ENCODE results near the gene TIMP3. TPM values are rescaled to one million over a fixed set of nuclear protein-coding genes. Genes with fewer than 3 reads are reported as not detected.

TIMP3 gene
- total RNA-seq, 2 donors from 2014 or later, result 149 to 280 TPM

- Histone ChIP-seq H3K36me3 (replicated peaks in 1 of 2; ENCODE audit: insufficient read depth in 1 of 2, low read depth in 2 of 2) (no peaks in the 10 kb centered on the region), H3K27ac (no peak overlapping the region), H3K27me3 (peaks cover 0 to 3% of the 10 kb centered on the region in 2 donors), H3K4me1 (no peaks in the 10 kb centered on the region), H3K4me3 (no peak overlapping the region), H3K9me3 (no peaks in the 10 kb centered on the region)
- no peak for TF ChIP-seq POLR2A (IDR thresholded peaks at IDR 0.05)
- TF ChIP-seq, protein P1, sequence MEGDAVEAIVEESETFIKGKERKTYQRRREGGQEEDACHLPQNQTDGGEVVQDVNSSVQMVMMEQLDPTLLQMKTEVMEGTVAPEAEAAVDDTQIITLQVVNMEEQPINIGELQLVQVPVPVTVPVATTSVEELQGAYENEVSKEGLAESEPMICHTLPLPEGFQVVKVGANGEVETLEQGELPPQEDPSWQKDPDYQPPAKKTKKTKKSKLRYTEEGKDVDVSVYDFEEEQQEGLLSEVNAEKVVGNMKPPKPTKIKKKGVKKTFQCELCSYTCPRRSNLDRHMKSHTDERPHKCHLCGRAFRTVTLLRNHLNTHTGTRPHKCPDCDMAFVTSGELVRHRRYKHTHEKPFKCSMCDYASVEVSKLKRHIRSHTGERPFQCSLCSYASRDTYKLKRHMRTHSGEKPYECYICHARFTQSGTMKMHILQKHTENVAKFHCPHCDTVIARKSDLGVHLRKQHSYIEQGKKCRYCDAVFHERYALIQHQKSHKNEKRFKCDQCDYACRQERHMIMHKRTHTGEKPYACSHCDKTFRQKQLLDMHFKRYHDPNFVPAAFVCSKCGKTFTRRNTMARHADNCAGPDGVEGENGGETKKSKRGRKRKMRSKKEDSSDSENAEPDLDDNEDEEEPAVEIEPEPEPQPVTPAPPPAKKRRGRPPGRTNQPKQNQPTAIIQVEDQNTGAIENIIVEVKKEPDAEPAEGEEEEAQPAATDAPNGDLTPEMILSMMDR (IDR thresholded peaks at IDR 0.05), result no peak
- 50 to 60% methylated on average over 11 to 14 of the region's 14 CpGs for WGBS, 2 donors
- DNase-seq (no peak), ATAC-seq (no peak)
- intact Hi-C loops (cut with DNase I), result no loop called here
Measured at GRCh38 chr22:32846780-32847491, 45.4 kb downstream of the TIMP3 start.

DNA sequence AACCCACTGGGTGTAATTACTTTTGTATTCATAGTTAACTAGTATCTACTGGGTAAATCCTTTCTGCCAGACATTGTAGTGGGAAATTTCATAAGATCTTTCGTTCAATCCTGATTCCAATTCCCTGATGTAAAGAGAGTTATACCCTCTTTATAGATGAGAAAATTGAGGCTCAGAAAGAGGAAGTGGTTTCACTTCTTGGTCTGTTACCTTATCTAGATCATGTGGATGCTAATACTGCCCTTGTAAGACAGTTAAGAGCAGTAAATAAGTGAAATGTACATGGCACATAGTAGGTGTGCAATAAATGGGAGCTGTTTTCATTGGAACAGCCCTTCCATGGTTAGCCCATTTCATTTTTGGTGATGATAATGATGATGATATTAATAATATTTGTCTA is 46.7 kb downstream of the TIMP3 start:
- TF ChIP-seq, protein P1 (IDR thresholded peaks at IDR 0.05), result no peak
- TF ChIP-seq POLR2A (IDR thresholded peaks at IDR 0.05), result no peak
- Histone ChIP-seq H3K9me3 (no peaks in the 10 kb centered on the region), H3K36me3 (replicated peaks in 1 of 2; ENCODE audit: insufficient read depth in 1 of 2, low read depth in 2 of 2) (no peaks in the 10 kb centered on the region), H3K27me3 (peaks cover 0 to 3% of the 10 kb centered on the region in 2 donors), H3K4me1 (no peaks in the 10 kb centered on the region), H3K4me3 (no peak overlapping the region), H3K27ac (no peak overlapping the region)
- intact Hi-C loops (cut with DNase I), result no loop called here
- 0 to 54% methylated on average over 1 of the region's 1 CpG for WGBS, 2 donors
- ATAC-seq (no peak), DNase-seq (no peak)

DNA sequence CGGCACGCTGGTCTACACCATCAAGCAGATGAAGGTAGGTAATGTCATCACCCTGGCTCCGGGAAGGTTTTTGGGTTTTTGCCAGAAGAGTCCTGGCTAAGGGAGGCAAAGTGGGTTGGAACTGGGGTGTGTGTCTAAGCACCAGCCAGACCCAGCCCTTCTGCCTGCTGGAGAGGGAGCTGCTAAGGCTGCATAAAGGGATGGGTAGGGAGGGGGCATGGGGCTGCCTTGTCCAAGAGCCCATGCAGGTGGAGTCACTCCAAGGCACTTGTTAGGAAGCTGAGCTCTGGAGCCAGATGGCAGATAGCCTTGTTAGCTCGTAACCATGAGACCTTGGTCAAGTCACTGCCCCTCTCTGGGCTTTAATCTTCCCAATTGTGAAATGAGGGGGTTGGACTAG is 48.0 kb downstream of the TIMP3 start:
- ATAC-seq, result no peak
- TF ChIP-seq, protein P1 (IDR thresholded peaks at IDR 0.05), result no peak
- no peak for TF ChIP-seq POLR2A (IDR thresholded peaks at IDR 0.05)
- H3K4me3 ChIP-seq, result no peak overlapping the region
- no peaks in the 10 kb centered on the region for H3K4me1 ChIP-seq
- WGBS, 2 donors, result 83 to 86% methylated on average over 4 of the region's 4 CpGs
- peaks cover 0 to 3% of the 10 kb centered on the region in 2 donors for H3K27me3 ChIP-seq
- H3K36me3 ChIP-seq (replicated peaks in 1 of 2; ENCODE audit: insufficient read depth in 1 of 2, low read depth in 2 of 2), result no peaks in the 10 kb centered on the region
- DNase-seq, result no peak
- H3K9me3 ChIP-seq, result no peaks in the 10 kb centered on the region
- H3K27ac ChIP-seq, result no peak overlapping the region
- intact Hi-C loops (cut with DNase I), result no loop called here

- Histone ChIP-seq H3K27me3 (peaks cover 0 to 3% of the 10 kb centered on the region in 2 donors), H3K4me1 (no peaks in the 10 kb centered on the region), H3K27ac (no peak overlapping the region), H3K36me3 (replicated peaks in 1 of 2; ENCODE audit: insufficient read depth in 1 of 2, low read depth in 2 of 2) (no peaks in the 10 kb centered on the region), H3K9me3 (no peaks in the 10 kb centered on the region), H3K4me3 (no peak overlapping the region)
- TF ChIP-seq, protein P1 (IDR thresholded peaks at IDR 0.05), result no peak
- TF ChIP-seq POLR2A (IDR thresholded peaks at IDR 0.05), result no peak
- WGBS, 2 donors, result 76 to 85% methylated on average over 3 of the region's 3 CpGs
- DNase-seq, result no peak
- no peak for ATAC-seq
- intact Hi-C loops (cut with DNase I), result no loop called here
Measured at GRCh38 chr22:32850157-32850556, 48.7 kb downstream of the TIMP3 start.

All from body of pancreas (tissue), 4 donors.